HG02763 (cell line): ENCODE results near the gene LIPJ.

Experiments used
- ATAC-seq: cut with Tn5 transposase; IDR thresholded peaks from one replicate; pipeline ENCODE4 v1.9.1; 2021; ENCODE audit warnings: mild to moderate bottlenecking, moderate library complexity; ENCODE audit not compliant: unreplicated experiment

LIPJ gene, protein sequence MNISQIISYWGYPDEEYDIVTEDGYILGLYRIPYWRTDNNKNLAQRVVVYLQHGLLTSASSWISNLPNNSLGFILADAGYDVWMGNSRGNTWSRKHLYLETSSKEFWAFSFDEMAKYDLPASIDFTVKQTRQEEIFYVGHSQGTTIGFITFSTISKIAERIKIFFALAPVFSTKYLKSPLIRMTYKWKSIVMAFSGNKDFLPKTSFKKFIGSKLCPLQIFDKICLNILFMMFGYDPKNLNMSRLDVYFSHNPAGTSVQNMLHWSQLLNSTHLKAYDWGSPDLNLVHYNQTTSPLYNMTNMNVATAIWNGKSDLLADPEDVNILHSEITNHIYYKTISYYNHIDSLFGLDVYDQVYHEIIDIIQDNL

DNA sequence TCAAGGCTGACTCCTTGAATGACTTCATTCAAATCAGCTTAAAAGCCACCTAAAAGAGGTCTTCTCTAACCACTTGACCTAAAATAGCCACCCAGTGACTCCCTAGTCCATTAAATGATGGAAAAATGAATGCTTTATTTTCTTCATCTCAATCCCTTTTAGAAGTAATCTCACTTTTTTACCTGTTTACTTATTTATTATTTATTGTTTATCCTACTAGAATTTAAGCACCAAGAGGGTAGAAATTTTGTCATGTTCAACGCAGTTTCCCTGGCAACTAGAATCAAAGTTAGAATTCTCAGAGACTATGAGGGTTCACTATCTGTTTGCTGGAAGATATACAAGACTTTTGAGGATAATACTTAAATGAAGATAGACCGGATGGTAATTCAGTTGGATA, at the start of gene LIPJ:
TSS of gene LIPJ (plus strand) at position 301 of the 400 bp plus-strand sequence. CDS start 3,926 bp downstream, outside the sequence.
- no peak for ATAC-seq

GRCh38 chr10:88537322-88537721, 49.2 kb upstream of the LIPJ start:
- no peak for ATAC-seq

GRCh38 chr10:88538048-88538447, 48.5 kb upstream of the LIPJ start:
- no peak for ATAC-seq

- no peak for ATAC-seq
Observed at GRCh38 chr10:88540351-88540750, 46.2 kb upstream of the LIPJ start.

GRCh38 chr10:88541116-88541626, 45.4 kb upstream of the LIPJ start:
- ATAC-seq: no peak

DNA sequence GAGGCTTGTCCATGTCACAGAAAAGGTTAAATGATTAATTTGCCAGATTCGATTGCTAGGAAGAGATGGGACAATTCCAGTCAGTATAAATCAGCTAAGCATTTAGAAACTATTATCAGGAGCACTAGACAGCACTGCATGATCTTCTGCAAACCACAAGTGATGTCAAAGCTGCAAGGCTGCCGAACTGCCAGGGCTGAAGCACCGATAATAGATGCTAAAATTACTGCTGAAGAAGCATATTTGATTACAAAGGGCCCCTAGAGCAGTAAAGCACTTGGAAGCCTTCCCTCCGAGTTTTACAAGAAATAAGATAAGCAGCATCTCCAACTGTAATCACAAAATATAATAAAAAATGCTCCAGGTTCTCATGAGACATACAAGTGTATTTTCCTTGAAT, 44.0 kb upstream of the LIPJ start:
- ATAC-seq: no peak

- ATAC-seq: no peak
Observed at GRCh38 chr10:88544140-88544870, 42.3 kb upstream of the LIPJ start.

- no peak for ATAC-seq
Observed at GRCh38 chr10:88545359-88545758, 41.2 kb upstream of the LIPJ start.

- no peak for ATAC-seq
Observed at GRCh38 chr10:88546497-88546896, 40.1 kb upstream of the LIPJ start.

- no peak for ATAC-seq
Observed at GRCh38 chr10:88551246-88551645, 35.3 kb upstream of the LIPJ start.

DNA sequence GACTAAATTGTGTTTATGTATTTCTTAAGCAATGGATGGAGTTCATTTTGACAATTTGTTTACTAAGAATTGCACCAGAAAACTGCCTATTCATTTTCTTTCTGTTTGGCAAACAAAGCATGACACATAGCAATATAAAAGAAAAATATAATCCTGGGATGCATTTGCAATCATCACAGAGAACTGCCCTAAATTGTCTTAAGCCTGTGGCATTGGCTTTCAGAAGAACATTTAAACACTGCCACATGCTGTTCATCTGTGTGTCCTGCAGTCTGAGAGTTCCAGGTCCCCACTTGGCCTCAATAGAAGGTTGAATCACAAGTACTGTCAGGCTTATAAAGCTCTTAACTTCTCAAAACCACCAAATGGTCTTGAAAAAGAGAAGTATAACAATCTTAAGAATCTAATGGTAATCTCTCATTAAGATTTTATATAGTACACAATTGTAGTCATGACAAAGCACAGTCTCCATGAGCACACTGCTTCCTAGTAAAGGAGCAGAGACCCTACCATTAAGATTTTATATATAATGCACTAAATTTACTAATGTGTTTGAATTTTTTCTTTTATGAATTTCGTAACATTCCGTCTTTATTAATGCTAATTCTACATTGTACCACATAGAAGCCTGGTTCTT, 33.3 kb upstream of the LIPJ start:
- peak; percentile 78 for ATAC-seq

- no peak for ATAC-seq
Observed at GRCh38 chr10:88555190-88555908, 31.2 kb upstream of the LIPJ start.

- ATAC-seq: no peak
Observed at GRCh38 chr10:88557256-88557655, 29.3 kb upstream of the LIPJ start.

- ATAC-seq: no peak
Observed at GRCh38 chr10:88557658-88558057, 28.9 kb upstream of the LIPJ start.

- no peak for ATAC-seq
Observed at GRCh38 chr10:88562152-88562551, 24.4 kb upstream of the LIPJ start.

DNA sequence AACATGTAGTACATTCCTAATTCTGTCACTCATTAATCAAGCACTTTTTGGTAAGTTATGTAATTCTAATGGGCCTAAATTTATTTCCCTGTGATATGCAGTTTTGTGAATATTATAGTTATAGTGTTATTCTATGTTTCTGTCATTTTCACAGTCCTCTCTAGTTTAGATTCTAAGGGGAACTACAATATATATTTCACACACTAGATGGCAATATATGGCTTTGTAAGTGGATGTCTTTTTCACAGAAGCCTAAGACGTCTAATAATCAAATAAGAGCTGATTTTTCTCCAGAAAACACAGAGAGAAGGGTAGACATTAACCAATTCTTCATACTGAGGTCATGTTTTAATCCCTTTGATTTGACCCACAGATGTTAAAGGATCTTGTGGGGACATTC, 21.5 kb upstream of the LIPJ start:
- no peak for ATAC-seq

- no peak for ATAC-seq
Observed at GRCh38 chr10:88582411-88582805, 4.2 kb upstream of the LIPJ start.

DNA sequence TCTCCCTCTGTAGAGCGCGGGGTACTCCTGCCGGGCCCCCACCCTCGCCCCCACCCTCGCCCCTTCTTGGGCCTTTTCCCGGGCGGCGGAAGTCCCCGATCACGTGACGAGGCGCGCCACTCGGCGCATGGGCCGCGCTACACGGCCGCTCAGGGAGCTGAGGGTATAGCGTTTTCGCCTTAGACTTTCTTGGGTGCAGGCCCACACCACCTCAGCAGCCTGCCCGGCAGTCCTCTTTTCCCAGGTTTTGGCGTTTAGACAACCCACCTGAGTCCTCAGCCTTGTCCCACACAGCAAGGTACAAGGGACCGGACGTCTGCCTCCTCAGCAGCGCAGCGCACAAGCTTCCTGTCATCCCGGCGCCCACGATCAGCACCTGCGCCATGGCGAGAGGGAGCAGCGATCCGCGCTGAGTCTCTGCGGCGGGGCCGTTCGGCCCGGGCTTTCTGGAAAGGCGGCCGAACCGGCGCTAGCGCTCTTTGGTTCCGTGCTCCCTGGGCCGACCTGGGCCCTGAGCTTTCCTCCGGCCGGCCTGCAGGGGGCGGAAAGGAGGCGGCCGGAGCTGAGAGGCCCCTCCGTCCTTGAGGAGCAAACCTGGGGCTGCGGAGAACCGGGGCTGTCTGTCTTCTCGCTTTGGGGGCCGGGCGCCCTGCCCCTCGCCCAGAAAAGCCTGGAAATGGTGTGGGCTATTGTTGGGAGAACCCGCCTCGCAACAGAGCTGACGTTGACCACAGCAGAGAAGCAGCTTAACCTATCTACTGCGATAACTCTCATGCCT, 3.6 kb upstream of the LIPJ start, which contains the start of gene RNLS:
TSS of gene RNLS (minus strand) at position 513 of the 778 bp plus-strand sequence.
- ATAC-seq: peak; percentile 77

- no peak for ATAC-seq
Observed at GRCh38 chr10:88583584-88583957, 3.0 kb upstream of the LIPJ start.

- no peak for ATAC-seq
Observed at GRCh38 chr10:88592381-88592780, 5.8 kb downstream of the LIPJ start.
